Activated CD8-positive, alpha-beta T cell treated with anti-CD3 and anti-CD28 coated beads, Interleukin-2, amount 10 ng/mL, durations not matched to agents 7 days and 5 days (primary cell): ENCODE measurements around the gene LARP4B. TPM values are rescaled to one million over a fixed set of nuclear protein-coding genes. Genes with fewer than 3 reads are reported as not detected.

Experiments
- ATAC-seq: fragments of 150-1000 bp; cut with Tn5 transposase; one replicate; pipeline ENCODE4 v1.10.0; 2021; ENCODE audit warnings: moderate library complexity
- CTCF ChIA-PET: fragments of 350-600 bp; sonication (Branson Sonifier 250); formaldehyde crosslinking; loops from one replicate; lab custom pipeline; 2021; ENCODE audit warnings: antibody characterized with exemption; lab: Charles Lee
- POLR2A ChIA-PET: fragments of 350-600 bp; sonication (Branson Sonifier 250); formaldehyde crosslinking; loops from one replicate; lab custom pipeline; 2021; ENCODE audit warnings: antibody characterized with exemption; lab: Charles Lee
- DNase-seq: peaks from one replicate; pipeline ENCODE4 v3.0.0-alpha.2; 2020
- H3K27ac Mint-ChIP-seq: one replicate; pipeline ENCODE4 v1.8.0; 2021; ENCODE audit warnings: mild to moderate bottlenecking, mixed read lengths
- H3K27me3 Mint-ChIP-seq: one replicate; pipeline ENCODE4 v1.8.0; 2021; ENCODE audit warnings: low read depth, mixed read lengths
- H3K36me3 Mint-ChIP-seq: one replicate; pipeline ENCODE4 v1.8.0; 2021; ENCODE audit warnings: low read depth, mixed read lengths
- H3K4me1 Mint-ChIP-seq: one replicate; pipeline ENCODE4 v1.8.0; 2021; ENCODE audit warnings: low read depth, mixed read lengths
- H3K4me3 Mint-ChIP-seq: one replicate; pipeline ENCODE4 v1.8.0; 2021; ENCODE audit warnings: mild to moderate bottlenecking, mixed read lengths
- H3K9me3 Mint-ChIP-seq: one replicate; pipeline ENCODE4 v1.8.0; 2022; ENCODE audit warnings: mixed read lengths; ENCODE audit not compliant: insufficient read depth
- total RNA-seq, 2 experiments: library from RNA; stranded (reverse); gene quantifications; one replicate each; pipeline ENCODE4 v1.2.3, GENCODE V29; 2021

The LARP4B gene
- total RNA-seq, 2 experiments from 2014 or later, result 107 to 108 TPM

DNA sequence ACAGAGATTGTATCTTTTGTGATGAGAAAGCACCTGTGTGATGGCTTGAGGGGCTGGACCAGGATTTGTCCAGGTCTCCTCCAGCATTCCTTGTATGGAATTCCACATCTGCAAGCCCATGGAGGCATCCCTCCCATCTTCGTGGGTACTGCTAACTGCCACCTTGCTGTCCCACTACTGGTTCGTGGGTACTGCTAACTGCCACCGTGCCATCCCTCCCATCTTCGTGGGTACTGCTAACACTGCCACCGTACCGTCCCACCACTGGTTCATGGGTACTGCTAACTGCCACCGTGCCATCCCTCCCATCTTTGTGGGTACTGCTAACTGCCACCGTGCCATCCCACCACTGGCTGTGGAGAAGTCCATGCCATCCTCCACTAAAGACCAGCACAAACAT lies 111.7 kb downstream of the LARP4B start:
- POLR2A ChIA-PET, result no interaction called here
- no peaks in the 10 kb centered on the region for H3K9me3 Mint-ChIP-seq
- no peak for DNase-seq
- no peak for ATAC-seq
- no peaks in the 10 kb centered on the region for H3K27me3 Mint-ChIP-seq
- H3K4me3 Mint-ChIP-seq, result no peak overlapping the region
- CTCF ChIA-PET, result no interaction called here
- H3K4me1 Mint-ChIP-seq, result peaks cover 42% of the 10 kb centered on the region
- peaks cover 80% of the 10 kb centered on the region for H3K36me3 Mint-ChIP-seq
- H3K27ac Mint-ChIP-seq, result no peak overlapping the region

GRCh38 chr10:819326-819725 lies 112.2 kb downstream of the LARP4B start:
- no peak overlapping the region for H3K27ac Mint-ChIP-seq
- DNase-seq (no peak), ATAC-seq (no peak)
- no peaks in the 10 kb centered on the region for H3K27me3 Mint-ChIP-seq
- ChIA-PET POLR2A (no interaction called here), CTCF (no interaction called here)
- H3K9me3 Mint-ChIP-seq, result no peaks in the 10 kb centered on the region
- no peak overlapping the region for H3K4me3 Mint-ChIP-seq
- peaks cover 42% of the 10 kb centered on the region for H3K4me1 Mint-ChIP-seq
- H3K36me3 Mint-ChIP-seq, result peaks cover 81% of the 10 kb centered on the region

- H3K9me3 Mint-ChIP-seq, result no peaks in the 10 kb centered on the region
Measured at GRCh38 chr10:818526-819220, 112.8 kb downstream of the LARP4B start.

GRCh38 chr10:818010-818409 lies 113.5 kb downstream of the LARP4B start:
- CTCF ChIA-PET, result no interaction called here
- peaks cover 77% of the 10 kb centered on the region for H3K36me3 Mint-ChIP-seq
- H3K27ac Mint-ChIP-seq, result no peak overlapping the region
- ATAC-seq (no peak), DNase-seq (no peak)
- H3K4me3 Mint-ChIP-seq, result no peak overlapping the region
- POLR2A ChIA-PET, result no interaction called here
- H3K4me1 Mint-ChIP-seq, result peaks cover 29% of the 10 kb centered on the region
- H3K27me3 Mint-ChIP-seq, result no peaks in the 10 kb centered on the region
- no peaks in the 10 kb centered on the region for H3K9me3 Mint-ChIP-seq

More at GRCh38 chr10:818526-819220, 112.8 kb downstream of the LARP4B start:
- no peak for ATAC-seq
- ChIA-PET CTCF (no interaction called here), POLR2A (no interaction called here)
- Mint-ChIP-seq H3K27ac (no peak overlapping the region), H3K4me1 (peaks cover 36% of the 10 kb centered on the region), H3K4me3 (no peak overlapping the region), H3K36me3 (peaks cover 78% of the 10 kb centered on the region), H3K27me3 (no peaks in the 10 kb centered on the region)
- DNase-seq, result no peak

GRCh38 chr10:817371-817770 lies 114.1 kb downstream of the LARP4B start:
- Mint-ChIP-seq H3K36me3 (peaks cover 73% of the 10 kb centered on the region), H3K9me3 (no peaks in the 10 kb centered on the region), H3K27ac (no peak overlapping the region), H3K27me3 (no peaks in the 10 kb centered on the region), H3K4me3 (no peak overlapping the region), H3K4me1 (peaks cover 23% of the 10 kb centered on the region)
- POLR2A ChIA-PET, result no interaction called here
- ATAC-seq (no peak), DNase-seq (no peak)
- CTCF ChIA-PET, result no interaction called here

DNA sequence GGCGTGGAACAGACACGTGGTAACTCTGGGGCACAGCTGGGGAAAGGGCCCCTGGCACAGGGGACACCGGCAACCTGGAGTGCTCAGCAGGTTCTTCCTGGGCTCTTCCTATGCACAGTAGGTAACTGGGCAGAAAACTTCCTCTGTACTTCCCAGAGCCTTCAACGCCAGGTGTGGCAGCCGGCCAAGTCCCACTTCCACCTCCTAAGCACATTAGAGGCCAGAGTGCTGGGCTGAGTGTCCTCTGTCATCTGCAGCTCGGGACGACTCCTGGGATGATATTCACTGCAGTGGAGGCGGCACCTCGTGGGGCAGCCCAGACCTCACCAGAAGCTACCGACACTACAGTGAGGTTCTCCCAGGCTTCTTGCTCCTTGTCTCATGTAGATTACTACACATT lies 114.5 kb downstream of the LARP4B start:
- Mint-ChIP-seq H3K4me3 (no peak overlapping the region), H3K27me3 (no peaks in the 10 kb centered on the region), H3K36me3 (peaks cover 75% of the 10 kb centered on the region), H3K27ac (no peak overlapping the region), H3K4me1 (peaks cover 18% of the 10 kb centered on the region), H3K9me3 (no peaks in the 10 kb centered on the region)
- ATAC-seq, result no peak
- ChIA-PET POLR2A (no interaction called here), CTCF (no interaction called here)
- no peak for DNase-seq

- H3K27me3 Mint-ChIP-seq, result no peaks in the 10 kb centered on the region
- no peak overlapping the region for H3K27ac Mint-ChIP-seq
- H3K9me3 Mint-ChIP-seq, result no peaks in the 10 kb centered on the region
- peaks cover 71% of the 10 kb centered on the region for H3K36me3 Mint-ChIP-seq
- ChIA-PET POLR2A (no interaction called here), CTCF (no interaction called here)
- H3K4me3 Mint-ChIP-seq, result no peak overlapping the region
- peaks cover 10% of the 10 kb centered on the region for H3K4me1 Mint-ChIP-seq
- ATAC-seq, result no peak
- no peak for DNase-seq
Measured at GRCh38 chr10:816091-816477, 115.4 kb downstream of the LARP4B start.

DNA sequence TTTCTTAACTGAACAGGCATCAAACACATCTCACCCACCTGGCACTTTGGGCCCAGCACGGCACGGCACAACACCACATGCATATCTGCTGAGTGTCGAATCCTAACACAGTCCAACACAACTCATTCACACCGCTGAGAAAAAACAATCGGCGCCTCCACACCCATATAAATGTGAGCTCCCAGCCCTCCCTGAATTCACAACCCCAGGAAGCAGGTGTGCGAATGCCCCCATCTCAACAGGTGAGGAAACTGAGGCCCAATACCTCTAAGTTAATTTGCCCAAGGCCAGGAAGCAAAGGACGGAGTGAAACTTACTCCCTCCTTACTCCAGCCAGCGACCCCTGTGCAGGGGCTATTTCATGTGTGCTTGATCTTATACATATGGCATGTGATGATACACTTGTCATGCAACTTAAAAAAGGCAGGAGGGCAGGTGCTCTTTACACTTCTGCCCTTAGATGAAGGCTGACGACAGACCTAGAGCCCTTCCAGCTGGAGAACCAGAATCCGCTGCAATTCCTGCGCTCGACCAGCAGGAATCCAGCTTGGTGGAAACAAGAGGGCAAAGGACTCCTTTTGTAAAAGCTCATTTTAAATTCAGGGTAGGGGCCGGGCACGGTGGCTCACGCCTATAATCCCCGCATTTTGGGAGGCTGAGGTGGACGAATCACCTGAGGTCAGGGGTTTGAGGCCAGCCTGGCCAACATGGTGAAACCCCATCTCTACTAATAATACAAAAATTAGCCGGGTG lies 116.0 kb downstream of the LARP4B start:
- ChIA-PET POLR2A (no interaction called here), CTCF (no interaction called here)
- peaks cover 66% of the 10 kb centered on the region for H3K36me3 Mint-ChIP-seq
- peaks cover 5% of the 10 kb centered on the region for H3K4me1 Mint-ChIP-seq
- no peak overlapping the region for H3K4me3 Mint-ChIP-seq
- DNase-seq, result no peak
- no peaks in the 10 kb centered on the region for H3K27me3 Mint-ChIP-seq
- H3K9me3 Mint-ChIP-seq, result no peaks in the 10 kb centered on the region
- ATAC-seq, result no peak
- H3K27ac Mint-ChIP-seq, result no peak overlapping the region

- ChIA-PET CTCF (no interaction called here), POLR2A (no interaction called here)
- Mint-ChIP-seq H3K4me3 (no peak overlapping the region), H3K9me3 (no peaks in the 10 kb centered on the region), H3K4me1 (peaks cover under 1% of the 10 kb centered on the region), H3K27ac (no peak overlapping the region), H3K27me3 (no peaks in the 10 kb centered on the region), H3K36me3 (peaks cover 65% of the 10 kb centered on the region)
- no peak for DNase-seq
- ATAC-seq, result no peak
Measured at GRCh38 chr10:814536-815302, 116.8 kb downstream of the LARP4B start.

- Mint-ChIP-seq H3K4me1 (no peaks in the 10 kb centered on the region), H3K27me3 (no peaks in the 10 kb centered on the region), H3K36me3 (peaks cover 67% of the 10 kb centered on the region), H3K9me3 (no peaks in the 10 kb centered on the region), H3K27ac (no peak overlapping the region), H3K4me3 (no peak overlapping the region)
- ChIA-PET POLR2A (no interaction called here), CTCF (no interaction called here)
- DNase-seq (no peak), ATAC-seq (no peak)
Measured at GRCh38 chr10:813286-813685, 118.2 kb downstream of the LARP4B start.

DNA sequence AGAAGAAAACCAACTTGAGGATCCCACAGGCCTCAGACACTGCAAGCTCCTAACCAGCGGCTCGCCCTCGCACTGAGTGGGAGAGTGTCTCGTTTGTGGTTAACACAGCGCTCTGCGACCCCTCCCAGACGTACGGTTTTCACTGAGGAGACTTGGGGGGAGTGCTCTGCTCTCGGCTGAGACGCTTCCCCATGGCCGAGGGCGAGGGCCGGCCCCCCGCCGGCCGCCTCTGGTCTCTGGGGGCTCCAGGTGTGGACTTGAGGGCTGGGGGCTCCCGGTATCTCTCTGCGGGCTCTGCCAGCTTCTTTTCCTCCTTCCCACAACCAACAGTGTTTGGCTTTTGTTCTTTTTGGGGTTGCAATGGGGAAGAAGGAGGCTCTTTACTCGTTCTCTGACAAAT lies 118.7 kb downstream of the LARP4B start:
- Mint-ChIP-seq H3K36me3 (peaks cover 65% of the 10 kb centered on the region), H3K4me1 (no peaks in the 10 kb centered on the region), H3K9me3 (no peaks in the 10 kb centered on the region), H3K27ac (no peak overlapping the region), H3K27me3 (no peaks in the 10 kb centered on the region), H3K4me3 (no peak overlapping the region)
- no peak for ATAC-seq
- ChIA-PET CTCF (no interaction called here), POLR2A (no interaction called here)
- DNase-seq, result no peak
